ENCODE data around the gene CXCL13.
"Not testable (repeated sequence)": the region's sequence is repeated elsewhere in the genome, so short reads cannot be mapped to it uniquely, and the experiment has no call there.

Gene CXCL13

GRCh38 chr4:77635876-77636275, 30.3 kb downstream of the CXCL13 start:
- DNase-seq (ENCODE audit: insufficient read length, low spot score) (no peak), FAIRE-seq (no peak)
- no peak for TF ChIP-seq CTCF (IDR thresholded peaks at IDR 0.05; ENCODE audit: insufficient read depth, missing control alignments)

- FAIRE-seq (no peak), DNase-seq (ENCODE audit: insufficient read length, low spot score) (no peak)
- no peak for TF ChIP-seq CTCF (IDR thresholded peaks at IDR 0.05; ENCODE audit: insufficient read depth, missing control alignments)
These were observed 31.3 kb downstream of the CXCL13 start for GRCh38 chr4:77636902-77637301.

- not testable (repeated sequence) for FAIRE-seq; DNase-seq (ENCODE audit: insufficient read length, low spot score)
These were observed 38.4 kb downstream of the CXCL13 start for GRCh38 chr4:77644069-77644468.

GRCh38 chr4:77650787-77651186, 45.2 kb downstream of the CXCL13 start:
- no peak for FAIRE-seq
- no peak for TF ChIP-seq CTCF (IDR thresholded peaks at IDR 0.05; ENCODE audit: insufficient read depth, missing control alignments)
- no peak for DNase-seq (ENCODE audit: insufficient read length, low spot score)

GRCh38 chr4:77651820-77652219, 46.2 kb downstream of the CXCL13 start:
- no peak for DNase-seq (ENCODE audit: insufficient read length, low spot score)
- no peak for TF ChIP-seq CTCF (IDR thresholded peaks at IDR 0.05; ENCODE audit: insufficient read depth, missing control alignments)
- no peak for FAIRE-seq

GRCh38 chr4:77652237-77652897, 46.7 kb downstream of the CXCL13 start:
- no peak for FAIRE-seq
- no peak for TF ChIP-seq CTCF (IDR thresholded peaks at IDR 0.05; ENCODE audit: insufficient read depth, missing control alignments)
- no peak for DNase-seq (ENCODE audit: insufficient read length, low spot score)

- no peak for DNase-seq (ENCODE audit: insufficient read length, low spot score)
- TF ChIP-seq CTCF (IDR thresholded peaks at IDR 0.05; ENCODE audit: insufficient read depth, missing control alignments) = no peak
- no peak for FAIRE-seq
These were observed 47.6 kb downstream of the CXCL13 start for GRCh38 chr4:77653162-77653758.

- FAIRE-seq; DNase-seq (ENCODE audit: insufficient read length, low spot score): not testable (repeated sequence)
These were observed 54.7 kb downstream of the CXCL13 start for GRCh38 chr4:77660318-77660717.

All from D721Med (cell line).